PC-9 (cell line): Measurements from ENCODE around the gene NAA25.

Source experiments
- EZH2 ChIP-seq: fragments of 200-600 bp; sonication (generic); IDR thresholded peaks from 2 replicates; pipeline ENCODE4 v1.8.0; 2017; ENCODE audit warnings: antibody characterized with exemption, low read depth
- TF ChIP-seq, protein P1 (sequence below): fragments of 200-600 bp; sonication (generic); conservative IDR thresholded peaks from 2 replicates; pipeline ENCODE4 v1.6.1; 2017; ENCODE audit warnings: mixed run types, antibody characterized with exemption, mild to moderate bottlenecking, moderate library complexity

DNA sequence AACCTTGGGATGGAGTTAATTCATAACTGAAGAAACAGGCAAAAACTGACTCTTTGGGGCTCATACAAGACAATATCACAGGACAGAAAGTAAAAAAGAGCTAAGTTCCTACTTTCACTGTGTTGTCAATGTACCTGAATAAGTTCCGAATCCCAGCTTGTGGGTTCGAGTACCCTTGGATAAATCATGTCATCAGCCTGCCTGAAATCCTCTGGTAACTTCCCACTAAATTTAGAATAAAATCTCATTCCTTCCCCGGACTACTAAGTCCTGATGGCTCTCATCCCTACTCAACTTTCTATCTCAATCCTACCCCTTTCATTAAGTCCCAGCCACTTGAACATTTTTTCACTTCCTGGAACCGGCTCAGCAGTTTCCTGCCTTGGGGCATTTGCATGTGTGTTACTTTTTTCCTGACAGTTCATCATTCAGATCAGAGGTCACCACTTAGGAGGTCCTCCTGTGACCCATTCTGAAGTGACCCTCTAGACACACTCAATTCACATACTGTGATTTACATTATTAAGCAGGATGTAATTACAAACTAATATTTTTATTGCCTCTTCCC is 82.7 kb downstream of the NAA25 start:
- TF ChIP-seq, protein P1, sequence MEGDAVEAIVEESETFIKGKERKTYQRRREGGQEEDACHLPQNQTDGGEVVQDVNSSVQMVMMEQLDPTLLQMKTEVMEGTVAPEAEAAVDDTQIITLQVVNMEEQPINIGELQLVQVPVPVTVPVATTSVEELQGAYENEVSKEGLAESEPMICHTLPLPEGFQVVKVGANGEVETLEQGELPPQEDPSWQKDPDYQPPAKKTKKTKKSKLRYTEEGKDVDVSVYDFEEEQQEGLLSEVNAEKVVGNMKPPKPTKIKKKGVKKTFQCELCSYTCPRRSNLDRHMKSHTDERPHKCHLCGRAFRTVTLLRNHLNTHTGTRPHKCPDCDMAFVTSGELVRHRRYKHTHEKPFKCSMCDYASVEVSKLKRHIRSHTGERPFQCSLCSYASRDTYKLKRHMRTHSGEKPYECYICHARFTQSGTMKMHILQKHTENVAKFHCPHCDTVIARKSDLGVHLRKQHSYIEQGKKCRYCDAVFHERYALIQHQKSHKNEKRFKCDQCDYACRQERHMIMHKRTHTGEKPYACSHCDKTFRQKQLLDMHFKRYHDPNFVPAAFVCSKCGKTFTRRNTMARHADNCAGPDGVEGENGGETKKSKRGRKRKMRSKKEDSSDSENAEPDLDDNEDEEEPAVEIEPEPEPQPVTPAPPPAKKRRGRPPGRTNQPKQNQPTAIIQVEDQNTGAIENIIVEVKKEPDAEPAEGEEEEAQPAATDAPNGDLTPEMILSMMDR = no peak
- TF ChIP-seq EZH2 = no peak
